ENCODE results near the gene SLC4A4.

Gene SLC4A4

GRCh38 chr4:71356924-71357663, 18.3 kb downstream of the SLC4A4 start:
- H4K20me1 ChIP-seq (ENCODE audit: low read depth, low read length): no peaks in the 10 kb centered on the region
- H3K4me2 ChIP-seq (ENCODE audit: low read depth, low read length, poor library complexity, severe bottlenecking): no peak overlapping the region
- no peaks in the 10 kb centered on the region for H3K36me3 ChIP-seq (ENCODE audit: low read length)
- H3K4me3 ChIP-seq (ENCODE audit: insufficient read depth, low read length, poor library complexity, severe bottlenecking): no peak overlapping the region
- H3F3A ChIP-seq (ENCODE audit: insufficient read depth): no peaks in the 10 kb centered on the region
- H3K9ac ChIP-seq (ENCODE audit: low read length): no peak overlapping the region
- no peaks in the 10 kb centered on the region for H3K79me2 ChIP-seq (ENCODE audit: insufficient read depth, low read length)
- H3K27me3 ChIP-seq (ENCODE audit: low read length): no peaks in the 10 kb centered on the region
- H2AFZ ChIP-seq (ENCODE audit: low read depth, low read length, severe bottlenecking): no peak overlapping the region
- H3K9me2 ChIP-seq (replicated peaks; ENCODE audit: insufficient read depth, low read length): no peaks in the 10 kb centered on the region
- H3K9me3 ChIP-seq (ENCODE audit: insufficient read depth, low read length): no peaks in the 10 kb centered on the region
- H3K27ac ChIP-seq (ENCODE audit: low read depth, low read length): no peak overlapping the region
- no peak for TF ChIP-seq CTCF (IDR thresholded peaks at IDR 0.05; ENCODE audit: insufficient read depth, low read length, poor library complexity, severe bottlenecking)

- H3K36me3 ChIP-seq (ENCODE audit: low read length): no peaks in the 10 kb centered on the region
- H3K4me3 ChIP-seq (ENCODE audit: insufficient read depth, low read length, poor library complexity, severe bottlenecking): no peak overlapping the region
- no peak overlapping the region for H3K27ac ChIP-seq (ENCODE audit: low read depth, low read length)
- no peaks in the 10 kb centered on the region for H3K79me2 ChIP-seq (ENCODE audit: insufficient read depth, low read length)
- no peaks in the 10 kb centered on the region for H4K20me1 ChIP-seq (ENCODE audit: low read depth, low read length)
- H3K4me2 ChIP-seq (ENCODE audit: low read depth, low read length, poor library complexity, severe bottlenecking): no peak overlapping the region
- no peaks in the 10 kb centered on the region for H3K9me3 ChIP-seq (ENCODE audit: insufficient read depth, low read length)
- H2AFZ ChIP-seq (ENCODE audit: low read depth, low read length, severe bottlenecking): no peak overlapping the region
- no peaks in the 10 kb centered on the region for H3F3A ChIP-seq (ENCODE audit: insufficient read depth)
- H3K27me3 ChIP-seq (ENCODE audit: low read length): no peaks in the 10 kb centered on the region
- TF ChIP-seq CTCF (IDR thresholded peaks at IDR 0.05; ENCODE audit: insufficient read depth, low read length, poor library complexity, severe bottlenecking) (no peak), EZH2phosphoT487 (conservative IDR thresholded peaks at IDR 0.05; ENCODE audit: low read length) (no peak)
- H3K9me2 ChIP-seq (replicated peaks; ENCODE audit: insufficient read depth, low read length): no peaks in the 10 kb centered on the region
- no peak overlapping the region for H3K9ac ChIP-seq (ENCODE audit: low read length)
Measured at GRCh38 chr4:71360844-71361243, 22.0 kb downstream of the SLC4A4 start.

GRCh38 chr4:71361476-71361875, 22.7 kb downstream of the SLC4A4 start:
- TF ChIP-seq EZH2phosphoT487 (conservative IDR thresholded peaks at IDR 0.05; ENCODE audit: low read length) (no peak), CTCF (IDR thresholded peaks at IDR 0.05; ENCODE audit: insufficient read depth, low read length, poor library complexity, severe bottlenecking) (no peak)
- Histone ChIP-seq H3K9me3 (ENCODE audit: insufficient read depth, low read length) (no peaks in the 10 kb centered on the region), H3K9me2 (replicated peaks; ENCODE audit: insufficient read depth, low read length) (no peaks in the 10 kb centered on the region), H3K4me3 (ENCODE audit: insufficient read depth, low read length, poor library complexity, severe bottlenecking) (no peak overlapping the region), H3K9ac (ENCODE audit: low read length) (no peak overlapping the region), H4K20me1 (ENCODE audit: low read depth, low read length) (no peaks in the 10 kb centered on the region), H3K27ac (ENCODE audit: low read depth, low read length) (no peak overlapping the region), H3F3A (ENCODE audit: insufficient read depth) (no peaks in the 10 kb centered on the region), H3K36me3 (ENCODE audit: low read length) (no peaks in the 10 kb centered on the region), H3K79me2 (ENCODE audit: insufficient read depth, low read length) (no peaks in the 10 kb centered on the region), H2AFZ (ENCODE audit: low read depth, low read length, severe bottlenecking) (no peak overlapping the region), H3K4me2 (ENCODE audit: low read depth, low read length, poor library complexity, severe bottlenecking) (no peak overlapping the region), H3K27me3 (ENCODE audit: low read length) (no peaks in the 10 kb centered on the region)
